ENCODE measurements around the gene SMAP2.
A peak's percentile ranks its signal among the peaks of the same experiment; 100 is the strongest.
"Not testable (repeated sequence)": the region's sequence is repeated elsewhere in the genome, so short reads cannot be mapped to it uniquely, and the experiment has no call there.

Gene SMAP2

GRCh38 chr1:40373323-40374283, at the start of gene SMAP2:
SMAP2 (plus strand) TSS chr1:40373727; CDS start chr1:40374121, 394 bp downstream.
- DNase-seq, result peak; percentile 97

- not testable (repeated sequence) for DNase-seq
Measured at GRCh38 chr1:40331403-40331802, 42.1 kb upstream of the SMAP2 start.

GRCh38 chr1:40332695-40333094, 40.8 kb upstream of the SMAP2 start:
- DNase-seq, result no peak

GRCh38 chr1:40337443-40337842, 36.1 kb upstream of the SMAP2 start:
- no peak for DNase-seq

- DNase-seq, result peak; percentile 97
Measured at GRCh38 chr1:40338745-40339419, 34.6 kb upstream of the SMAP2 start.

- peak; percentile 60 for DNase-seq
Measured at GRCh38 chr1:40339420-40340323, 33.9 kb upstream of the SMAP2 start.

- DNase-seq, result no peak
Measured at GRCh38 chr1:40341491-40342380, 31.8 kb upstream of the SMAP2 start.

- not testable (repeated sequence) for DNase-seq
Measured at GRCh38 chr1:40342381-40342717, 31.2 kb upstream of the SMAP2 start.

GRCh38 chr1:40344597-40344996, 28.9 kb upstream of the SMAP2 start:
- no peak for DNase-seq

GRCh38 chr1:40350391-40350790, 23.1 kb upstream of the SMAP2 start:
- DNase-seq, result no peak

- DNase-seq, result no peak
Measured at GRCh38 chr1:40351124-40351523, 22.4 kb upstream of the SMAP2 start.

GRCh38 chr1:40352126-40352525, 21.4 kb upstream of the SMAP2 start:
- DNase-seq, result no peak

GRCh38 chr1:40353082-40353481, 20.4 kb upstream of the SMAP2 start:
- no peak for DNase-seq

GRCh38 chr1:40357625-40358024, 15.9 kb upstream of the SMAP2 start:
- no peak for DNase-seq

- DNase-seq, result no peak
Measured at GRCh38 chr1:40360631-40361030, 12.9 kb upstream of the SMAP2 start.

GRCh38 chr1:40361201-40361600, 12.3 kb upstream of the SMAP2 start:
- DNase-seq, result no peak

- DNase-seq, result no peak
Measured at GRCh38 chr1:40361637-40362036, 11.9 kb upstream of the SMAP2 start.

GRCh38 chr1:40362199-40362598, 11.3 kb upstream of the SMAP2 start:
- DNase-seq, result no peak

- no peak for DNase-seq
Measured at GRCh38 chr1:40362699-40363098, 10.8 kb upstream of the SMAP2 start.

- DNase-seq, result no peak
Measured at GRCh38 chr1:40363721-40364120, 9.8 kb upstream of the SMAP2 start.

GRCh38 chr1:40371707-40372258, 1.7 kb upstream of the SMAP2 start:
- DNase-seq, result no peak

Measured in NCI-H1092 treated with DMSO at 0.1 percent for 48 hours (cell line).